Naive thymus-derived CD4-positive, alpha-beta T cell (primary cell): ENCODE data around the gene RAPH1. TPM values are rescaled to one million over a fixed set of nuclear protein-coding genes. Genes with fewer than 3 reads are reported as not detected.

ENCODE experiments used
- ATAC-seq: fragments of 150-1000 bp; cut with Tn5 transposase; 2 replicates; pipeline ENCODE4 v1.10.0; 2021; ENCODE audit warnings: mild to moderate bottlenecking, moderate library complexity
- CTCF ChIA-PET: fragments of 350-600 bp; sonication (Branson Sonifier 250); formaldehyde crosslinking; loops from one replicate; lab custom pipeline; 2021; ENCODE audit warnings: antibody characterized with exemption; lab: Charles Lee
- POLR2A ChIA-PET: fragments of 350-600 bp; sonication (Branson Sonifier 250); formaldehyde crosslinking; loops from one replicate; lab custom pipeline; 2021; ENCODE audit warnings: antibody characterized with exemption, inconsistent platforms; lab: Charles Lee
- DNase-seq, 9 donors: peaks; one replicate each; pipeline versions ENCODE4 v3.0.0 to v3.0.0-alpha.2; 2020 to 2022; ENCODE audit warnings: mixed read lengths in 1 of 9
- H3K27ac ChIP-seq: one replicate; pipeline ENCODE4 v1.7.0; 2013; ENCODE audit warnings: mild to moderate bottlenecking, low read depth, low read length, moderate library complexity
- H3K27me3 ChIP-seq, 2 donors: one replicate each; pipeline ENCODE4 v1.7.0; 2013; ENCODE audit warnings: low read length in 2 of 2, mild to moderate bottlenecking in 2 of 2, moderate library complexity in 2 of 2; ENCODE audit not compliant: control insufficient read depth in 2 of 2, insufficient read depth in 2 of 2
- H3K36me3 ChIP-seq, 3 experiments: 1 replicate in 2 of 3; 2 replicates in 1 of 3; pipeline ENCODE4 v1.7.0; 2013; ENCODE audit warnings: low read length in 3 of 3, mild to moderate bottlenecking in 3 of 3, moderate library complexity in 1 of 3; ENCODE audit not compliant: insufficient read depth in 3 of 3, control insufficient read depth in 2 of 3
- H3K4me1 ChIP-seq, 2 donors: one replicate each; pipeline ENCODE4 v1.7.0; 2013; ENCODE audit warnings: low read length in 2 of 2, mild to moderate bottlenecking in 2 of 2, moderate library complexity in 1 of 2; ENCODE audit not compliant: control insufficient read depth in 2 of 2, insufficient read depth in 2 of 2
- H3K4me3 ChIP-seq: 2 replicates; pipeline ENCODE4 v1.7.0; 2013; ENCODE audit warnings: mild to moderate bottlenecking, low read length
- H3K9me3 ChIP-seq, 3 experiments: 1 replicate in 2 of 3; 2 replicates in 1 of 3; pipeline ENCODE4 v1.7.0; 2013; ENCODE audit warnings: low read length in 3 of 3; ENCODE audit not compliant: control insufficient read depth in 2 of 3
- H3K27ac Mint-ChIP-seq, 9 donors: one replicate each; pipeline ENCODE4 v1.8.0; 2020 to 2022; ENCODE audit warnings: mixed read lengths in 9 of 9, mild to moderate bottlenecking in 8 of 9, moderate library complexity in 5 of 9, inconsistent platforms in 2 of 9
- H3K27me3 Mint-ChIP-seq, 5 donors: one replicate each; pipeline ENCODE4 v1.8.0; 2021 to 2022; ENCODE audit warnings: mixed read lengths in 5 of 5, mild to moderate bottlenecking in 1 of 5
- H3K36me3 Mint-ChIP-seq, 5 donors: one replicate each; pipeline ENCODE4 v1.8.0; 2020 to 2022; ENCODE audit warnings: mixed read lengths in 5 of 5, mild to moderate bottlenecking in 3 of 5, inconsistent platforms in 1 of 5
- H3K4me1 Mint-ChIP-seq, 7 donors: one replicate each; pipeline ENCODE4 v1.8.0; 2020 to 2022; ENCODE audit warnings: mixed read lengths in 7 of 7, mild to moderate bottlenecking in 3 of 7, inconsistent platforms in 1 of 7
- H3K4me3 Mint-ChIP-seq, 10 donors: one replicate each; pipeline ENCODE4 v1.8.0; 2020 to 2022; ENCODE audit warnings: mild to moderate bottlenecking in 10 of 10, mixed read lengths in 10 of 10, moderate library complexity in 6 of 10, inconsistent platforms in 2 of 10
- H3K9me3 Mint-ChIP-seq, 11 donors: one replicate each; pipeline ENCODE4 v1.8.0; 2020 to 2022; ENCODE audit warnings: mixed read lengths in 11 of 11, mild to moderate bottlenecking in 4 of 11, inconsistent platforms in 1 of 11, moderate library complexity in 1 of 11
- intact Hi-C, 2 donors: fragments of 100-400 bp; cut with micrococcal nuclease; formaldehyde crosslinking; loops; one replicate each; pipeline ENCODE4 v1.15.1; 2023
- polyA plus RNA-seq, 2 donors: library from polyadenylated mRNA; unstranded; fragments of 300-500 nt; fragmentation: Illumina TruSeq; gene quantifications; one replicate each; pipeline ENCODE4 v1.2.3, GENCODE V29; 2021
- total RNA-seq, 6 experiments: library from RNA in 5 of 6; stranded (reverse) in 5 of 6; gene quantifications; 1 replicate in 5 of 6; 2 replicates in 1 of 6; pipeline ENCODE4 v1.2.3 and lab custom pipeline; 2021 to 2026

The RAPH1 gene
- total and polyA plus RNA-seq, 7 experiments from 2014 or later, result 0.57 to 5.5 (median 2.9) TPM

DNA sequence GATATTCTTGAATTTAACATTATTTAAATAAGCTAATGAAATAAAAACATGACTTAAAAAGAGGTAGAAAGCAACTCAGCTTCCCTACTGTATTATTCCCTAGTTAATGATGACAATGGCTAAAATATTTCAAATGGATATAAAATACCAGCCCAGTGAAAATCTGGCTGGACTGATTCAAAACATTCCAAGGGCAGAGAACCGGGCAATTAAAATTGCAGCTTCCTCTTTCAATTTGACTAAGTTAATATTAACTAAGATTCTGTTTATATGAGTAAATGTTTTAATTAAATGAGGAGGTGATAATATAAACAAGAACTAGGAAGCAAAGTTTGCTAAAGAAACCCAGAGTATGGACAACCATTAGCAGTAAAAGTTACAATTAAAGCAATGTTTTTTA is 65.6 kb downstream of the RAPH1 start:
- Mint-ChIP-seq H3K9me3 (no peaks in the 10 kb centered on the region), H3K4me3 (no peak overlapping the region), H3K27ac (no peak overlapping the region), H3K36me3 (peaks cover 0 to 12% (median 0%) of the 10 kb centered on the region in 5 donors), H3K4me1 (peaks cover 0 to 3% (median 0%) of the 10 kb centered on the region in 7 donors), H3K27me3 (peaks cover 0 to 2% (median 0%) of the 10 kb centered on the region in 5 donors)
- Histone ChIP-seq H3K27me3 (no peaks in the 10 kb centered on the region), H3K9me3 (no peaks in the 10 kb centered on the region), H3K4me3 (no peak overlapping the region), H3K27ac (no peak overlapping the region), H3K4me1 (no peaks in the 10 kb centered on the region), H3K36me3 (no peaks in the 10 kb centered on the region)
- ChIA-PET CTCF (no interaction called here), POLR2A (interaction anchor here (1.2 kb wide), 1 partner anchor 915 kb away, joined by 3 read pairs; no protein-coding TSS in a partner anchor)
- no peak for DNase-seq
- intact Hi-C loops, result no loop called here
- no peak for ATAC-seq

DNA sequence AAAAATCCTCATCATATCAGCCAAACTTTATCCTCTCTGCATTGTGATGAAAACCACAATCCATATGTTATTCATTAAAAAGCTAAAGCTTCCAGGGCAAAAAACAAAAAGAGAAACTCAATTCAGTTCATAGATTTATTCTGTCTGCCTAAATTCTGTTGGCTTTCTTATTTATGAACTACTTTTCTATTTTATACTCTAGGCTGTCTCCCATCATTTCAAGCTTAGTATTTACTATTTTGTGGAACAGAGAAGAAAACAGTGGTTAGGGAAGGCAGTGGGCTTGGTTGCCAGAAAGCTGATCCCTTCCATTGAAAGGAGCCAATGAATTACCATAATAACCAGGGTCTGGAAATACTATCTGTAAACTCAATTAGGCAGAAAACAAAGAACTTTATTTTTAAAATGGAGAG is 71.8 kb downstream of the RAPH1 start:
- ATAC-seq, result no peak
- CTCF ChIA-PET, result interaction anchor here (1.0 kb wide), 1 partner anchor 9 kb away, joined by 3 read pairs; no protein-coding TSS in a partner anchor
- no peak overlapping the region for H3K27ac Mint-ChIP-seq

DNA sequence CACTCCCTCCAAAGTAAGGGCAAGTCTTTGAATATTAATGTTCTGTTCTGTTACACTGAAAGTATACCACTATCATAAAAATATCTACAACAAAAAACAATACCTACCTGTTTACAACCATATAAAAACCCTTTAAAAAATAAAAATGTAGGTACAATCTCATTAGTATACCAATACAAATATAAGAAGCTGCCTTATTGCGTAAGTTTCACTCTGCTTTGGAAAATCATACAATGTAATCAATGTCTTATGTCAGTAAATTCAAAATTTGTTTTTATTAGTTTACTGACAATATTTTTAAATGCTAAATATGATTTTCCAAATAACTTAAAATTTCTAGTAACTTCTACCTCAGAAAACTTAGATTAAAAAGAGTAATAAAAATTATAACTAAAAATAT is 72.8 kb downstream of the RAPH1 start:
- H3K4me3 Mint-ChIP-seq, result no peak overlapping the region
- ChIA-PET POLR2A (no interaction called here), CTCF (no interaction called here)
- peaks cover 0 to 9% (median 0%) of the 10 kb centered on the region in 5 donors for H3K36me3 Mint-ChIP-seq
- Histone ChIP-seq H3K4me1 (no peaks in the 10 kb centered on the region), H3K4me3 (no peak overlapping the region), H3K27ac (no peak overlapping the region), H3K9me3 (no peaks in the 10 kb centered on the region), H3K36me3 (no peaks in the 10 kb centered on the region), H3K27me3 (no peaks in the 10 kb centered on the region)
- H3K27ac Mint-ChIP-seq, result no peak overlapping the region
- intact Hi-C loops, result no loop called here
- no peaks in the 10 kb centered on the region for H3K9me3 Mint-ChIP-seq
- no peaks in the 10 kb centered on the region for H3K27me3 Mint-ChIP-seq
- ATAC-seq (no peak), DNase-seq (no peak)
- H3K4me1 Mint-ChIP-seq, result peaks cover 0 to 3% (median 0%) of the 10 kb centered on the region in 7 donors

More for the DNA sequence above, 71.8 kb downstream of the RAPH1 start:
- H3K27ac ChIP-seq, result no peak overlapping the region
- no peak overlapping the region for H3K4me3 ChIP-seq
- intact Hi-C loops, result no loop called here
- H3K36me3 Mint-ChIP-seq, result peaks cover 0 to 11% (median 0%) of the 10 kb centered on the region in 5 donors
- POLR2A ChIA-PET, result no interaction called here
- no peak overlapping the region for H3K4me3 Mint-ChIP-seq
- H3K4me1 Mint-ChIP-seq, result peaks cover 0 to 3% (median 0%) of the 10 kb centered on the region in 7 donors
- no peaks in the 10 kb centered on the region for H3K27me3 Mint-ChIP-seq
- no peak for DNase-seq
- H3K27me3 ChIP-seq, result no peaks in the 10 kb centered on the region
- no peaks in the 10 kb centered on the region for H3K9me3 Mint-ChIP-seq
- no peaks in the 10 kb centered on the region for H3K36me3 ChIP-seq
- no peaks in the 10 kb centered on the region for H3K9me3 ChIP-seq
- H3K4me1 ChIP-seq, result no peaks in the 10 kb centered on the region

DNA sequence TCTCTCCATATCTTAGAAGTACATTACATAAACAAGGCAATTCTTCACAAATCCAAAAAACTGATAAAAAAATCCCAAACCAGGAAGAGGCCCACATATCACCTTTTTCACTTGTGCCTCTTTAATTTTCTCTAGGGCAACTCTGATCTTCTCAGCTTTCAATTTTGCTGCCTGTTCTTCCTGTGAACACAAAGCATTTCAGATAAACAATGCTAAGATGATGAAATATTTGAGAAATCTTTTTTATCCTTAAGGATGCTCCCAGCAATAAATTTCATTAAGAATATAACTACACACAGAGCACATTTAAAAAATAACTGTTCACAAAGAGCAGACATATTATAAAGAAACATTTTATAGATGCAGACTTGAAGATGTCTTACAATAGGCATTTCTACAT is 73.4 kb downstream of the RAPH1 start:
- H3K36me3 Mint-ChIP-seq, result peaks cover 0 to 9% (median 0%) of the 10 kb centered on the region in 5 donors
- CTCF ChIA-PET, result no interaction called here

DNA sequence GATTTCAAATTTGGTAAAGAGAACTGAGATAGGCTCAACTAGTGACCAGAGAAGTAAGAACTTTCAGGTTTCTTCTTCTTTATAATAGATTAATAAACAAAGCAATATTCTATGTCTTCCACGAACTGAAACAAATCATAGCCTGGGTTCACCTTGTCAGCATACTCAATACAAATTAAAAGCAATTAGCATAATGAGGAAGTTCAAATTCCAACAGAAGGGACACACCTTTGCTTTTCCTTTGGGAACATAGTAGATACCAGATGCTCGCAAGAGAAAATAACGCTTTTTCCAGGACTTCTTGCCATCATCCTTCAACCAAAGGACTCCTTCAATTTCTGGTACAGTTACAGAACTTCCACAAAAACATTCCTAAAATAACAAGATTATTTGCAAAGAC is 79.9 kb downstream of the RAPH1 start:
- ATAC-seq (no peak), DNase-seq (no peak)
- H3K9me3 ChIP-seq, result no peaks in the 10 kb centered on the region
- peaks cover 0 to 10% (median 0%) of the 10 kb centered on the region in 5 donors for H3K36me3 Mint-ChIP-seq
- H3K27me3 Mint-ChIP-seq, result no peaks in the 10 kb centered on the region
- H3K36me3 ChIP-seq, result no peaks in the 10 kb centered on the region
- H3K4me1 ChIP-seq, result no peaks in the 10 kb centered on the region
- H3K4me1 Mint-ChIP-seq, result peaks cover 0 to 1% (median 0%) of the 10 kb centered on the region in 7 donors
- no peaks in the 10 kb centered on the region for H3K27me3 ChIP-seq
- POLR2A ChIA-PET, result no interaction called here
- H3K9me3 Mint-ChIP-seq, result no peaks in the 10 kb centered on the region
- intact Hi-C loops, result no loop called here
- H3K27ac ChIP-seq, result no peak overlapping the region
- no peak overlapping the region for H3K4me3 Mint-ChIP-seq
- CTCF ChIA-PET, result interaction anchor here (0.9 to 2.6 kb wide), 5 partner anchors 8 to 360 kb away, joined by 3 to 12 read pairs (median 4); no protein-coding TSS in a partner anchor
- H3K4me3 ChIP-seq, result no peak overlapping the region
- no peak overlapping the region for H3K27ac Mint-ChIP-seq

More for the DNA sequence above, 73.4 kb downstream of the RAPH1 start:
- no peaks in the 10 kb centered on the region for H3K36me3 ChIP-seq
- no peaks in the 10 kb centered on the region for H3K27me3 ChIP-seq
- DNase-seq (no peak), ATAC-seq (no peak)
- H3K4me1 ChIP-seq, result no peaks in the 10 kb centered on the region
- intact Hi-C loops, result no loop called here
- POLR2A ChIA-PET, result no interaction called here
- H3K9me3 ChIP-seq, result no peaks in the 10 kb centered on the region
- Mint-ChIP-seq H3K9me3 (no peaks in the 10 kb centered on the region), H3K27me3 (no peaks in the 10 kb centered on the region), H3K4me3 (no peak overlapping the region), H3K27ac (no peak overlapping the region), H3K4me1 (peaks cover 0 to 3% (median 0%) of the 10 kb centered on the region in 7 donors)
- H3K27ac ChIP-seq, result no peak overlapping the region
- no peak overlapping the region for H3K4me3 ChIP-seq

DNA sequence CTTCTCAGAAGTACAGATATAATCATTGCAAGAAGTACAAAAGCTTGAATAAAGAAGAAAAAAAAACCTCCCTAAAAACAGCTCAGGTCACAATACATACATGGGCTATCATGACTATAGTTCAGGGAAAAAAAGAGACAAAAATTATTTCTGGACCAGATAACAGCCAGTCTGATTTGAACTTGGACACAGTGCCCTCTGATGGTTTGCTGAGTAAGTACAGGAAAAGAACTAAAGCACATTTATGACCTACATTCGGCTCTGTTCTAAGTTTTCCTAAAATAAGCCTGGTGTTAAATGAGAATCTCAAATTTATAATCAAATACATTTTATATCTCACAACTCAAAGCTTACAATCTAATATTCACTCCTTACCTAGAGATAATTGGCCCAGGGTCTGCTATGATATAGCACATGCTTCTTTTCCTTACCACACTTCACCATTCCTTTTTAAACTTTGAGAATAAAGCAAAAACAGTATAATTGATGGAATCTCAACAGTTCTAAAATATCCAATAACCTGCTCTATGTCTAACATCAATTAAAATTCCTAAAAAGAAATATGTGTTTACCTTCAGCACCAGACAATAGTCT is 81.1 kb downstream of the RAPH1 start:
- Histone ChIP-seq H3K27me3 (no peaks in the 10 kb centered on the region), H3K9me3 (no peaks in the 10 kb centered on the region), H3K4me1 (no peaks in the 10 kb centered on the region), H3K36me3 (no peaks in the 10 kb centered on the region), H3K4me3 (no peak overlapping the region), H3K27ac (no peak overlapping the region)
- Mint-ChIP-seq H3K36me3 (peaks cover 0 to 6% (median 0%) of the 10 kb centered on the region in 5 donors), H3K4me3 (no peak overlapping the region), H3K9me3 (no peaks in the 10 kb centered on the region), H3K27ac (no peak overlapping the region), H3K4me1 (peaks cover 0 to 1% (median 0%) of the 10 kb centered on the region in 7 donors), H3K27me3 (no peaks in the 10 kb centered on the region)
- peak; percentile 73 for ATAC-seq
- DNase-seq, result peak in 7 of 9 donors; percentile 10 to 52 (median 34)
- intact Hi-C loops, result loop anchor here (1.0 to 5.0 kb wide), 4 partner anchors 127 to 880 kb away; partner anchors contain the start of gene ABI2 (in 1 of the 2)
- ChIA-PET CTCF (interaction anchor here (0.6 to 2.6 kb wide), 8 partner anchors 9 to 1233 kb away, joined by 3 to 12 read pairs (median 4); no protein-coding TSS in a partner anchor), POLR2A (interaction anchor here (0.6 to 0.7 kb wide), 3 partner anchors 23 to 266 kb away, joined by 3 read pairs; no protein-coding TSS in a partner anchor)
